H9 (cell line): Measurements from ENCODE around the gene SULT2B1. TPM values are rescaled to one million over a fixed set of nuclear protein-coding genes. Genes with fewer than 3 reads are reported as not detected.
A peak's percentile ranks its signal among the peaks of the same experiment; 100 is the strongest.

Experiments
- DNase-seq: peaks from one replicate; pipeline ENCODE4 v3.0.0-alpha.2; 2017
- H2AFZ ChIP-seq: one replicate; pipeline ENCODE4 v1.6.1; 2013; ENCODE audit warnings: mild to moderate bottlenecking, low read length, control low read depth, moderate library complexity
- H2AK5ac ChIP-seq: 2 replicates; pipeline ENCODE4 v1.6.1; 2013; ENCODE audit warnings: low read length, control low read depth, mixed read lengths; ENCODE audit not compliant: insufficient read length
- H2BK120ac ChIP-seq: one replicate; pipeline ENCODE4 v1.6.1; 2013; ENCODE audit warnings: low read depth, mild to moderate bottlenecking, low read length, control low read depth, inconsistent platforms; ENCODE audit not compliant: poor library complexity, severe bottlenecking
- H2BK12ac ChIP-seq: 2 replicates; pipeline ENCODE4 v1.6.1; 2013; ENCODE audit warnings: low read length, control low read depth, mixed read lengths, low read depth; ENCODE audit not compliant: insufficient read length
- H2BK15ac ChIP-seq: 2 replicates; pipeline ENCODE4 v1.6.1; 2013; ENCODE audit warnings: low read depth, low read length, control low read depth
- H2BK20ac ChIP-seq: one replicate; pipeline ENCODE4 v1.6.1; 2013; ENCODE audit warnings: low read depth, mild to moderate bottlenecking, low read length, control low read depth, inconsistent platforms; ENCODE audit not compliant: poor library complexity, severe bottlenecking
- H2BK5ac ChIP-seq: 2 replicates; pipeline ENCODE4 v1.6.1; 2013; ENCODE audit warnings: low read length, control low read depth, mixed read lengths; ENCODE audit not compliant: insufficient read length
- H3K14ac ChIP-seq: 2 replicates; pipeline ENCODE4 v1.6.1; 2013; ENCODE audit warnings: low read length, control low read depth; ENCODE audit not compliant: insufficient read depth
- H3K18ac ChIP-seq: 2 replicates; pipeline ENCODE4 v1.6.1; 2013; ENCODE audit warnings: low read depth, mild to moderate bottlenecking, mixed read lengths, low read length, control low read depth; ENCODE audit not compliant: insufficient read length
- H3K23ac ChIP-seq: 2 replicates; pipeline ENCODE4 v1.6.1; 2013; ENCODE audit warnings: low read length, control low read depth, mixed read lengths, low read depth; ENCODE audit not compliant: insufficient read length
- H3K23me2 ChIP-seq: 2 replicates; pipeline ENCODE4 v1.6.1; 2013; ENCODE audit warnings: low read depth, mild to moderate bottlenecking, mixed read lengths, low read length, control low read depth; ENCODE audit not compliant: insufficient read length, poor library complexity, severe bottlenecking
- H3K27ac ChIP-seq: 2 replicates; pipeline ENCODE4 v1.5.1; 2013; ENCODE audit warnings: low read length, control low read depth, mixed read lengths, low read depth; ENCODE audit not compliant: insufficient read length
- H3K27me3 ChIP-seq: 2 replicates; pipeline ENCODE4 v1.6.1; 2013; ENCODE audit warnings: low read length, control low read depth, inconsistent platforms; ENCODE audit not compliant: insufficient read depth
- H3K4ac ChIP-seq: 2 replicates; pipeline ENCODE4 v1.6.1; 2013; ENCODE audit warnings: low read depth, mild to moderate bottlenecking, control low read depth, inconsistent platforms, low read length, moderate library complexity
- H3K4me1 ChIP-seq: 2 replicates; pipeline ENCODE4 v1.6.1; 2013; ENCODE audit warnings: low read length, control low read depth, inconsistent platforms; ENCODE audit not compliant: insufficient read depth
- H3K4me2 ChIP-seq: 2 replicates; pipeline ENCODE4 v1.6.1; 2013; ENCODE audit warnings: low read length, control low read depth, mixed read lengths; ENCODE audit not compliant: insufficient read length, insufficient read depth
- H3K56ac ChIP-seq: 2 replicates; pipeline ENCODE4 v1.6.1; 2013; ENCODE audit warnings: low read depth, mild to moderate bottlenecking, mixed read lengths, low read length, control low read depth; ENCODE audit not compliant: insufficient read length
- H3K79me1 ChIP-seq: 2 replicates; pipeline ENCODE4 v1.6.1; 2013; ENCODE audit warnings: low read depth, mild to moderate bottlenecking, moderate library complexity, low read length, control low read depth, inconsistent platforms; ENCODE audit not compliant: insufficient read depth, poor library complexity, severe bottlenecking
- H3K79me2 ChIP-seq: 2 replicates; pipeline ENCODE4 v1.6.1; 2013; ENCODE audit warnings: low read length, control low read depth, inconsistent platforms; ENCODE audit not compliant: insufficient read depth
- H3K9ac ChIP-seq: 2 replicates; pipeline ENCODE4 v1.6.1; 2013; ENCODE audit warnings: low read length, control low read depth, mixed read lengths; ENCODE audit not compliant: insufficient read length; ENCODE audit errors: extremely low read depth
- H3K9me3 ChIP-seq: one replicate; pipeline ENCODE4 v1.6.1; 2013; ENCODE audit warnings: low read depth, low read length, inconsistent platforms; ENCODE audit not compliant: control insufficient read depth
- H3T11ph ChIP-seq: one replicate; pipeline ENCODE4 v1.6.1; 2013; ENCODE audit warnings: mild to moderate bottlenecking, low read length, control low read depth, inconsistent platforms
- H4K20me1 ChIP-seq: one replicate; pipeline ENCODE4 v1.6.1; 2013; ENCODE audit not compliant: control insufficient read depth, insufficient read length, insufficient read depth
- H4K5ac ChIP-seq: 2 replicates; pipeline ENCODE4 v1.6.1; 2013; ENCODE audit warnings: low read depth, mild to moderate bottlenecking, mixed read lengths, low read length, control low read depth; ENCODE audit not compliant: insufficient read length
- H4K8ac ChIP-seq: replicated peaks from 2 replicates; pipeline ENCODE4 v1.6.1; 2013; ENCODE audit warnings: low read length, control low read depth, mixed read lengths, low read depth; ENCODE audit not compliant: insufficient read length
- H4K91ac ChIP-seq: 2 replicates; pipeline ENCODE4 v1.6.1; 2013; ENCODE audit warnings: low read depth, mild to moderate bottlenecking, moderate library complexity, mixed read lengths, low read length, control low read depth; ENCODE audit not compliant: insufficient read length
- H3K27ac Mint-ChIP-seq, 3 experiments: 2 replicates in 2 of 3; 3 replicates in 1 of 3; pipeline ENCODE4 v1.8.0; 2020 to 2021; ENCODE audit warnings: mixed read lengths in 3 of 3, mild to moderate bottlenecking in 1 of 3, moderate library complexity in 1 of 3
- H3K27me3 Mint-ChIP-seq: 2 replicates; pipeline ENCODE4 v1.8.0; 2021; ENCODE audit warnings: low read depth, mild to moderate bottlenecking, moderate library complexity, mixed read lengths
- H3K36me3 Mint-ChIP-seq, 3 experiments: 2 replicates in 2 of 3; 3 replicates in 1 of 3; pipeline ENCODE4 v1.8.0; 2020 to 2021; ENCODE audit warnings: low read depth in 3 of 3, mixed read lengths in 3 of 3; ENCODE audit not compliant: insufficient read depth in 1 of 3
- H3K4me1 Mint-ChIP-seq, 2 experiments: 2 replicates each; pipeline ENCODE4 v1.8.0; 2020; ENCODE audit warnings: mixed read lengths in 2 of 2
- H3K4me3 Mint-ChIP-seq, 2 experiments: 2 replicates in 1 of 2; 3 replicates in 1 of 2; pipeline ENCODE4 v1.8.0; 2020 to 2021; ENCODE audit warnings: mild to moderate bottlenecking in 2 of 2, mixed read lengths in 2 of 2, moderate library complexity in 1 of 2
- H3K9me3 Mint-ChIP-seq, 2 experiments: 2 replicates in 1 of 2; 3 replicates in 1 of 2; pipeline ENCODE4 v1.8.0; 2020; ENCODE audit warnings: mild to moderate bottlenecking in 2 of 2, mixed read lengths in 2 of 2, moderate library complexity in 1 of 2
- whole genome bisulfite sequencing: extraction: QIAGEN DNeasy Blood & Tissue Kit; methylation state at CpG from one replicate; pipeline ENCODE4 v1.1.7; 2013; ENCODE audit warnings: missing lambda C conversion rate, low lambda C conversion rate, mixed read lengths; ENCODE audit not compliant: insufficient read length; ENCODE audit errors: extremely low coverage; 5-methylcytosine and 5-hydroxymethylcytosine counted together
- total RNA-seq: library from RNA; stranded (reverse); gene quantifications from 2 replicates; pipeline ENCODE4 v1.2.1, GENCODE V29; 2021
- TF ChIP-seq, protein P1 (sequence below): fragments of 200-600 bp; sonication (generic); conservative IDR thresholded peaks from 3 replicates; pipeline ENCODE4 v1.8.0; 2021; ENCODE audit warnings: antibody characterized with exemption, mild to moderate bottlenecking

The SULT2B1 gene
- total RNA-seq, 1 experiment from 2014 or later = 1.7 TPM

DNA sequence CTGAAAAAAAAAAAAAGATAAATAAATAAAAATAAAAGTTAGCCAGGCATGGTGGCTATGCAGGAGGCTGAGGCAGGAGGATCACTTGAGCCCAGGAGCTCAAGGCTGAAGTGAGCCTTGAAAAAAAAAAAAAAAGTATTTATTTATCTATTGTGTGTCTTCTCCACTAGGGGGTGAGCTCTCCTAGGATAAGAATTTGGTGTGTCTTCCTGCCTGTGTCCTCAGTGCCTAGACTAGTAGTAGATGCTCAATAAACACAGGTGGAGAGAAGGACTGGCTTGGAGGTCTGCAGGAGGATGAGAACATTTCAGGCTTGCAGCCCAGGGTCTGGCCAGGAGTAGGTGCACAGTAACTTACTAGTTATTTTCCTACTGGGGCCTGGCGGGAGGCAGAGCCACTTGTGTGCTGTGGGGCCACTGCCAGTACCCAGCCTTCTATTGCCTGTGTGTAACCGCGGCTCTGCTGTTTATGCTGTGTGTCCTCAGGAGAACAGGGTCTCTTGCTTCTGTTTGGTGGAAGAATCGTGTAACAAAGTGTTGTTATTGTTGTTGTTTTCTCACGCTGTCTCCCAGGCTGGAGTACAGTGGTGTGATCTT lies 45.7 kb upstream of the SULT2B1 start:
- no peak overlapping the region for H3K27ac Mint-ChIP-seq
- H3K18ac ChIP-seq = no peak overlapping the region
- H4K20me1 ChIP-seq = no peaks in the 10 kb centered on the region
- H3K36me3 Mint-ChIP-seq = peaks cover 0 to 5% (median 0%) of the 10 kb centered on the region in 3 experiments; a peak in 1 of 7 replicates
- H3K4me3 Mint-ChIP-seq = no peak overlapping the region
- DNase-seq = peak; percentile 33
- H2BK5ac ChIP-seq = no peak overlapping the region
- H2AFZ ChIP-seq = no peak overlapping the region
- no peak overlapping the region for H4K91ac ChIP-seq
- no peak overlapping the region for H2BK120ac ChIP-seq
- TF ChIP-seq, protein P1, sequence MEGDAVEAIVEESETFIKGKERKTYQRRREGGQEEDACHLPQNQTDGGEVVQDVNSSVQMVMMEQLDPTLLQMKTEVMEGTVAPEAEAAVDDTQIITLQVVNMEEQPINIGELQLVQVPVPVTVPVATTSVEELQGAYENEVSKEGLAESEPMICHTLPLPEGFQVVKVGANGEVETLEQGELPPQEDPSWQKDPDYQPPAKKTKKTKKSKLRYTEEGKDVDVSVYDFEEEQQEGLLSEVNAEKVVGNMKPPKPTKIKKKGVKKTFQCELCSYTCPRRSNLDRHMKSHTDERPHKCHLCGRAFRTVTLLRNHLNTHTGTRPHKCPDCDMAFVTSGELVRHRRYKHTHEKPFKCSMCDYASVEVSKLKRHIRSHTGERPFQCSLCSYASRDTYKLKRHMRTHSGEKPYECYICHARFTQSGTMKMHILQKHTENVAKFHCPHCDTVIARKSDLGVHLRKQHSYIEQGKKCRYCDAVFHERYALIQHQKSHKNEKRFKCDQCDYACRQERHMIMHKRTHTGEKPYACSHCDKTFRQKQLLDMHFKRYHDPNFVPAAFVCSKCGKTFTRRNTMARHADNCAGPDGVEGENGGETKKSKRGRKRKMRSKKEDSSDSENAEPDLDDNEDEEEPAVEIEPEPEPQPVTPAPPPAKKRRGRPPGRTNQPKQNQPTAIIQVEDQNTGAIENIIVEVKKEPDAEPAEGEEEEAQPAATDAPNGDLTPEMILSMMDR = peak; percentile 74
- no peaks in the 10 kb centered on the region for H3K4me1 ChIP-seq
- no peak overlapping the region for H2AK5ac ChIP-seq
- no peaks in the 10 kb centered on the region for H3K9me3 ChIP-seq
- no peak overlapping the region for H3K14ac ChIP-seq
- H3K79me2 ChIP-seq = no peaks in the 10 kb centered on the region
- H2BK15ac ChIP-seq = no peak overlapping the region
- H3K4me2 ChIP-seq = no peak overlapping the region
- H3K27me3 Mint-ChIP-seq = peaks cover 6% of the 10 kb centered on the region
- no peak overlapping the region for H3K23ac ChIP-seq
- no peak overlapping the region for H2BK12ac ChIP-seq
- peaks cover 16 to 25% of the 10 kb centered on the region in 2 experiments for H3K4me1 Mint-ChIP-seq
- no peak overlapping the region for H3K4ac ChIP-seq
- H3K56ac ChIP-seq = no peak overlapping the region
- H3K79me1 ChIP-seq = no peaks in the 10 kb centered on the region
- H3K27ac ChIP-seq = no peak overlapping the region
- no peak overlapping the region for H4K5ac ChIP-seq
- H2BK20ac ChIP-seq = no peak overlapping the region
- no peak overlapping the region for H3K9ac ChIP-seq
- H4K8ac ChIP-seq = no peak overlapping the region
- no peaks in the 10 kb centered on the region for H3K27me3 ChIP-seq
- peaks cover 18% of the 10 kb centered on the region for H3K23me2 ChIP-seq
- H3K9me3 Mint-ChIP-seq = no peaks in the 10 kb centered on the region
- WGBS = no CpG with 5 or more reads among the region's 5 CpGs
- no peak overlapping the region for H3T11ph ChIP-seq
